Measurements from ENCODE around the gene TMEM270. TPM values are rescaled to one million over a fixed set of nuclear protein-coding genes. Genes with fewer than 3 reads are reported as not detected.

The TMEM270 gene
- polyA plus RNA-seq, 3 donors, result not detected

DNA sequence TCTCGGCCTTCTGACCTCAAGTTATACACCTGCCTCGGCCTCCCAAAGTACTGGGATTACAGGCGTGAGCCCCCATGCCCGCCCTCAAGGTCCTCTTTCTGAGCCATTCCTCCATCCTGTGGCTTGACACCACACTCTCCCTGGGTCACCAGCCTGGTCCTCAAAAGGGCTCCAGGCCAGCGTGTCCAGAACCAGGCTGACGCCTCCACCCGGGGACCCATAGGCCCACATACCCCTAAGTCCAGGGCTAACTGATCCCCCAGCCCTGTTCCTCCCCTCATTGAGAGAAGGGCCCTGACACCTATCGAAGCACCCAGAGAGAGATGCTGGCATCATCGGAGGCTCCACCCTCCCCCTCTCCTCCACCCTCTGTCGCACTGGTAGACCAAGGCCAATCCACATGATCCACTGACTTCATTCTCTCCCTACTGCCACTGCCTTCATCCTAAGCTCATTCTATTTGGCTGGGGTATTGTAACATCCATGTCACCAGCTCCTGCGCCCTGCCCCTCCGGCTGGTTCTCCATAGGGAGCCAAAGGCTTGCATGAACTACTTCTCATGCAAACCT, 46.7 kb downstream of the TMEM270 start:
- 98% methylated on average over 12 of the region's 12 CpGs for WGBS (ENCODE audit: insufficient coverage)
- Histone ChIP-seq H4K20me1 (ENCODE audit: insufficient read depth, low read length) (no peaks in the 10 kb centered on the region), H3K36me3 (replicated peaks in 1 of 2; ENCODE audit: control insufficient read depth in 1 of 2, insufficient read depth in 2 of 2, low read length in 2 of 2) (no peaks in the 10 kb centered on the region), H3K9me3 (replicated peaks in 1 of 2; ENCODE audit: control insufficient read depth in 1 of 2, insufficient read depth in 1 of 2, low read length in 2 of 2) (no peaks in the 10 kb centered on the region), H2AFZ (ENCODE audit: insufficient read depth, low read depth, low read length, poor library complexity, severe bottlenecking) (no peak overlapping the region), H3K4me1 (ENCODE audit: control insufficient read depth in 1 of 2, insufficient read depth in 2 of 2, low read length in 2 of 2) (peaks cover 12 to 14% of the 10 kb centered on the region in 2 donors), H3K9ac (ENCODE audit: insufficient read depth, low read length, poor library complexity, severe bottlenecking) (no peak overlapping the region), H3K4me2 (replicated peaks; ENCODE audit: extremely low read depth, low read length, poor library complexity, severe bottlenecking) (no peak overlapping the region), H3K27me3 (ENCODE audit: control insufficient read depth in 2 of 2, insufficient read depth in 2 of 2, low read length in 2 of 2) (no peaks in the 10 kb centered on the region), H3K79me2 (ENCODE audit: insufficient read depth, low read length) (no peaks in the 10 kb centered on the region), H3K27ac (ENCODE audit: low read depth in 1 of 2, low read length in 2 of 2) (no peak overlapping the region), H3K4me3 (replicated peaks in 1 of 3; ENCODE audit: low read depth in 2 of 3, low read length in 3 of 3) (no peak overlapping the region)
- TF ChIP-seq CTCF (IDR thresholded peaks at IDR 0.05), result no peak
- DNase-seq, result no peak
- H3K27ac Mint-ChIP-seq, result peak overlapping the region in 3 of 7 donors; percentile 11 to 43 (median 42)
- no peaks in the 10 kb centered on the region for H3K36me3 Mint-ChIP-seq
- peaks cover 0 to 6% (median 0%) of the 10 kb centered on the region in 3 donors for H3K27me3 Mint-ChIP-seq (ENCODE audit: low read depth in 3 of 3)
- no peak overlapping the region for H3K4me3 Mint-ChIP-seq
- intact Hi-C loops (cut with micrococcal nuclease), result no loop called here
- peaks cover 0 to 4% (median 0%) of the 10 kb centered on the region in 7 donors for H3K9me3 Mint-ChIP-seq
- peaks cover 14% of the 10 kb centered on the region for H3K4me1 Mint-ChIP-seq

DNA sequence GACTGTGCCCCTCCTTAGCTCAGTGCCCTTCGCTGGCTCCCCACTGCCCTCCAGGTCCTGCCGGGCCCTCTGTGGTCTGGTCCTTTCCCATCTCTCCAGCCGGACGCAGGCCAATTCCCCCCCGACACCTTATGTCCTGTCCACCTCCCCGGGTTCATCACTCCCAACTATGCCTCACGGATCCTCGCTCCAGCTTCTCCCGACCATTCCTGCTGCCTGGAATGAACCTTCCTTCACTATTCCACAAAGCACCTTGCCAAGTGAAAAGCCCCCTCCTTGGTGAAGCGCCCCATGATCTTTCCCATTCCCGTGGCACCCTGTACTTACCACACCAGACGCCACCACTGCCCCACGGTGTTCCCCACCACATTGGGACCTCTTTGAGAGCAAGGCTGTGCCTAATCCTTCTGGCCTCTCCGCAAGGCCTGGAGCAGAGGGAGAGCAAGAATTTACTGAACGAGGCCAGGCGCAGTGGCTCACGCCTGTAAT, 47.2 kb downstream of the TMEM270 start:
- intact Hi-C loops (cut with micrococcal nuclease), result no loop called here
- no peaks in the 10 kb centered on the region for H3K36me3 Mint-ChIP-seq
- Histone ChIP-seq H3K4me2 (replicated peaks; ENCODE audit: extremely low read depth, low read length, poor library complexity, severe bottlenecking) (no peak overlapping the region), H3K36me3 (replicated peaks in 1 of 2; ENCODE audit: control insufficient read depth in 1 of 2, insufficient read depth in 2 of 2, low read length in 2 of 2) (no peaks in the 10 kb centered on the region), H3K9me3 (replicated peaks in 1 of 2; ENCODE audit: control insufficient read depth in 1 of 2, insufficient read depth in 1 of 2, low read length in 2 of 2) (no peaks in the 10 kb centered on the region), H4K20me1 (ENCODE audit: insufficient read depth, low read length) (no peaks in the 10 kb centered on the region), H3K27ac (ENCODE audit: low read depth in 1 of 2, low read length in 2 of 2) (no peak overlapping the region), H3K9ac (ENCODE audit: insufficient read depth, low read length, poor library complexity, severe bottlenecking) (no peak overlapping the region), H3K4me3 (replicated peaks in 1 of 3; ENCODE audit: low read depth in 2 of 3, low read length in 3 of 3) (no peak overlapping the region), H3K27me3 (ENCODE audit: control insufficient read depth in 2 of 2, insufficient read depth in 2 of 2, low read length in 2 of 2) (no peaks in the 10 kb centered on the region), H2AFZ (ENCODE audit: insufficient read depth, low read depth, low read length, poor library complexity, severe bottlenecking) (no peak overlapping the region), H3K4me1 (ENCODE audit: control insufficient read depth in 1 of 2, insufficient read depth in 2 of 2, low read length in 2 of 2) (peaks cover 12 to 14% of the 10 kb centered on the region in 2 donors), H3K79me2 (ENCODE audit: insufficient read depth, low read length) (no peaks in the 10 kb centered on the region)
- peak overlapping the region in 2 of 7 donors; percentile 43 to 60 for H3K27ac Mint-ChIP-seq
- H3K4me1 Mint-ChIP-seq, result peaks cover 14% of the 10 kb centered on the region
- 97% methylated on average over 17 of the region's 17 CpGs for WGBS (ENCODE audit: insufficient coverage)
- H3K27me3 Mint-ChIP-seq (ENCODE audit: low read depth in 3 of 3), result peaks cover 0 to 6% (median 0%) of the 10 kb centered on the region in 3 donors
- peak overlapping the region in 1 of 2 donors; percentile 7 for H3K4me3 Mint-ChIP-seq
- H3K9me3 Mint-ChIP-seq, result peaks cover 0 to 5% (median 0%) of the 10 kb centered on the region in 7 donors
- TF ChIP-seq CTCF (IDR thresholded peaks at IDR 0.05), result no peak
- DNase-seq, result no peak

All from CD14-positive monocyte (primary cell).